Gastrocnemius medialis (tissue), 4 donors: ENCODE results near the gene RITA1.

Source experiments
- CTCF ChIP-seq, 5 experiments: fragments of 450-650 bp in 3 of 5; fragments of 200-600 bp in 2 of 5; sonication (generic) in 2 of 5; IDR thresholded peaks in 4 of 5; conservative IDR thresholded peaks in 1 of 5; 1 replicate in 4 of 5; 2 replicates in 1 of 5; pipeline ENCODE4 v1.5.1; 2016 to 2019; ENCODE audit warnings: antibody characterized with exemption in 5 of 5, mild to moderate bottlenecking in 3 of 5, moderate library complexity in 3 of 5
- POLR2A ChIP-seq, 2 donors: fragments of 450-650 bp; IDR thresholded peaks; one replicate each; pipeline ENCODE4 v1.6.1; 2017; ENCODE audit warnings: antibody characterized with exemption in 2 of 2, mild to moderate bottlenecking in 2 of 2, moderate library complexity in 2 of 2

- no peak for TF ChIP-seq CTCF (IDR thresholded peaks at IDR 0.05 in 4 of 5, conservative IDR thresholded peaks at IDR 0.05 in 1 of 5)
- TF ChIP-seq POLR2A (IDR thresholded peaks at IDR 0.05): peak in 1 of 2 donors; percentile 3
Observed at GRCh38 chr12:113235976-113236375, 50.5 kb downstream of the RITA1 start.
